GM12891 (cell line): ENCODE results near the gene TANC1.

ENCODE experiments used
- DNase-seq: peaks from one replicate; pipeline ENCODE4 v3.0.0; 2011; ENCODE audit warnings: low spot score; ENCODE audit not compliant: insufficient read length
- FAIRE-seq: peaks from 2 replicates; lab custom pipeline; 2011; peaks lifted over from hg19 to GRCh38; lab: Jason Lieb, UNC
- PAX5 ChIP-seq: IDR thresholded peaks from 2 replicates; pipeline ENCODE4 v1.6.1; 2011; ENCODE audit warnings: low read length, moderate library complexity, mild to moderate bottlenecking; ENCODE audit not compliant: insufficient read depth, severe bottlenecking
- POLR2A ChIP-seq: IDR thresholded peaks from 2 replicates; pipeline ENCODE4 v1.6.1; 2011; ENCODE audit warnings: low read depth, low read length, control low read depth
- POLR2AphosphoS5 ChIP-seq: IDR thresholded peaks from 2 replicates; pipeline ENCODE4 v1.6.1; 2011; ENCODE audit warnings: low read depth, low read length, control low read depth
- POU2F2 ChIP-seq: IDR thresholded peaks from 2 replicates; pipeline ENCODE4 v1.6.1; 2011; ENCODE audit warnings: low read depth, mild to moderate bottlenecking, control low read depth, low read length, moderate library complexity
- SPI1 ChIP-seq: IDR thresholded peaks from 2 replicates; pipeline ENCODE4 v1.6.1; 2011; ENCODE audit warnings: low read depth, low read length, control low read depth
- TAF1 ChIP-seq: IDR thresholded peaks from 2 replicates; pipeline ENCODE4 v1.6.1; 2011; ENCODE audit warnings: low read depth, low read length, control low read depth

The TANC1 gene

GRCh38 chr2:159053161-159054031 is 85.0 kb downstream of the TANC1 start:
- FAIRE-seq (no peak), DNase-seq (no peak)
- TF ChIP-seq TAF1 (no peak), SPI1 (no peak), POLR2AphosphoS5 (no peak), PAX5 (no peak), POLR2A (no peak), POU2F2 (no peak)

- no peak for TF ChIP-seq POLR2A
- FAIRE-seq (no peak), DNase-seq (no peak)
Measured at GRCh38 chr2:159054032-159054334, 85.5 kb downstream of the TANC1 start.

GRCh38 chr2:159054985-159055384 is 86.5 kb downstream of the TANC1 start:
- FAIRE-seq (no peak), DNase-seq (no peak)
- no peak for TF ChIP-seq SPI1
- no peak for TF ChIP-seq TAF1
- no peak for TF ChIP-seq POLR2A
- no peak for TF ChIP-seq POU2F2
- TF ChIP-seq POLR2AphosphoS5, result no peak
- TF ChIP-seq PAX5, result no peak

GRCh38 chr2:159060518-159060917 is 92.1 kb downstream of the TANC1 start:
- FAIRE-seq, result no peak

GRCh38 chr2:159063677-159064076 is 95.2 kb downstream of the TANC1 start:
- no peak for DNase-seq
- no peak for TF ChIP-seq SPI1
- TF ChIP-seq PAX5, result no peak
- no peak for TF ChIP-seq POLR2AphosphoS5
- TF ChIP-seq TAF1, result no peak
- no peak for FAIRE-seq

More at GRCh38 chr2:159060518-159060917, 92.1 kb downstream of the TANC1 start:
- TF ChIP-seq POU2F2 (no peak), PAX5 (no peak), TAF1 (no peak), POLR2AphosphoS5 (no peak), POLR2A (no peak), SPI1 (no peak)
- no peak for DNase-seq

GRCh38 chr2:159064446-159065301 is 96.2 kb downstream of the TANC1 start:
- DNase-seq (no peak), FAIRE-seq (no peak)
- TF ChIP-seq POLR2A (no peak), PAX5 (no peak), SPI1 (no peak), POU2F2 (no peak), POLR2AphosphoS5 (no peak), TAF1 (no peak)

GRCh38 chr2:159065313-159065712 is 96.9 kb downstream of the TANC1 start:
- DNase-seq (no peak), FAIRE-seq (no peak)
- TF ChIP-seq SPI1 (no peak), PAX5 (no peak), TAF1 (no peak), POLR2A (no peak), POU2F2 (no peak), POLR2AphosphoS5 (no peak)

- TF ChIP-seq POU2F2, result no peak
- TF ChIP-seq SPI1, result no peak
- no peak for TF ChIP-seq PAX5
- no peak for TF ChIP-seq POLR2A
- no peak for TF ChIP-seq TAF1
- TF ChIP-seq POLR2AphosphoS5, result no peak
- no peak for FAIRE-seq
- DNase-seq, result no peak
Measured at GRCh38 chr2:159065891-159066290, 97.5 kb downstream of the TANC1 start.

GRCh38 chr2:159066541-159067156 is 98.2 kb downstream of the TANC1 start:
- no peak for FAIRE-seq

More at GRCh38 chr2:159066541-159067156, 98.2 kb downstream of the TANC1 start:
- no peak for DNase-seq
- TF ChIP-seq PAX5 (no peak), TAF1 (no peak), POU2F2 (no peak), POLR2AphosphoS5 (no peak), SPI1 (no peak), POLR2A (no peak)
